ENCODE measurements around the gene STAM.
A peak's percentile ranks its signal among the peaks of the same experiment; 100 is the strongest.

The STAM gene

DNA sequence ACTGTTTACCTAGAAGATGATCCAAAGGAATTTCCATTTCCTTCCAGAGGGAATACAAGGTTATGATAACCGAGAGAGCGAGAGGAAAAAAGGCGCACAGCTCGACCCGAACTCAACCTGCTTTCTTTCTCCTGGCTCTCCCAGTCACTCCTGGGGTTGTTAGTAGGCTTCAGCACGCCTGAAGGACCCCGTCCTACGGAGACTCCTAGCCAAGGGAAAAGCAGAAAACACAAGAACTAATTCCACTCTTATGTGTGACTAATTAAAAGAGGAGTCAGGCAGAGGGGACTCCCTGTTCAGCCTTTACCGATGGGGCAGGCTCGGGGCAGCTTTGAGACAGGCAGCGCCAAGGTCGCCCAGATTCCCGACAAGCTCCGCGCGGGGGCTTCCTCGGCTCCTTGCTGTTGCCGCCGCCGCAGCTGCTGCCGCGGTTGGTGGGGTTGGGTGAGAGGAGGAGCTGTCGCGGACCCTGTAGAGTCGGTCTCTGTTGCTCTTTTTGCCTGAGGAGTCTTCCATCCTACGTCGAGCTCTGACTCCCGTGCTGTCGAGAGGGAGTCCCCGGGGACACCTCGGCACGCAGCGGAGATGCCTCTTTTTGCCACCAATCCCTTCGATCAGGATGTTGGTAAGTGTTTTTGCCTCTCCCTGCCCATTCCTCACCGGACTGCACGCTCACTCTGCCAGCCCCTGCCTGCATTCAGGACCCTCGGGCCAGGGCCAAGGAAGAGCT lies at the start of gene STAM:
Gene STAM (plus strand): TSS at position 397 of the 730 bp plus-strand sequence. CDS start 189 bp downstream, at position 586.
- H3K9me3 ChIP-seq (ENCODE audit: low read length) = no peaks in the 10 kb centered on the region
- no peaks in the 10 kb centered on the region for H3K36me3 ChIP-seq (ENCODE audit: insufficient read depth, low read length)
- no peaks in the 10 kb centered on the region for H3K27me3 ChIP-seq (ENCODE audit: control insufficient read depth in 1 of 2, insufficient read depth in 2 of 2, low read length in 2 of 2)
- peak within 1 kb of the TSS; percentile 98 for H3K9ac ChIP-seq (ENCODE audit: low read length)
- H3K4me3 ChIP-seq (ENCODE audit: low read depth in 1 of 2, low read length in 2 of 2) = peak within 1 kb of the TSS; percentile 77 to 97
- peaks cover 32% of the 10 kb centered on the region for H3K4me1 ChIP-seq (ENCODE audit: insufficient read depth, low read length)
- peak within 1 kb of the TSS; percentile 94 for H3K27ac ChIP-seq (ENCODE audit: low read depth, low read length)

DNA sequence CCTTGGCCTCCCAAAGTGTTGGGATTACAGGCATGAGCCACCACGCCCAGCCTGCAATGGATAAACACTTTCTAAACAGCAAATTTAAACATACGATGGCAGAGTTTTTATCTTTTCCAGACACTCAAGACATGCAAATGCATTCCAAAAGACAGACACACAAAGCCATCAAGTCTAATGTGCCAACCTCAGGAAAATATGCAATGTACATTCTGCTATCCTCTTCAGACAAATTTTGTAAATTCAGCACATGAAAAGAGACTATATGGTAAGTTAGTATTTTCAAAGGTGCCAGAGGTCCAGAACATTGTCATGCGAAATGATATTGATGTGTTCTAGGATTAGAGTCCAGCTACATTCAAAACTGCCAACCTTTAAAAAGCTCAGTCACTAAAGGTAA lies 46.6 kb upstream of the STAM start:
- H3K27me3 ChIP-seq (ENCODE audit: control insufficient read depth in 1 of 2, insufficient read depth in 2 of 2, low read length in 2 of 2) = no peaks in the 10 kb centered on the region
- peaks cover 11% of the 10 kb centered on the region for H3K36me3 ChIP-seq (ENCODE audit: insufficient read depth, low read length)

DNA sequence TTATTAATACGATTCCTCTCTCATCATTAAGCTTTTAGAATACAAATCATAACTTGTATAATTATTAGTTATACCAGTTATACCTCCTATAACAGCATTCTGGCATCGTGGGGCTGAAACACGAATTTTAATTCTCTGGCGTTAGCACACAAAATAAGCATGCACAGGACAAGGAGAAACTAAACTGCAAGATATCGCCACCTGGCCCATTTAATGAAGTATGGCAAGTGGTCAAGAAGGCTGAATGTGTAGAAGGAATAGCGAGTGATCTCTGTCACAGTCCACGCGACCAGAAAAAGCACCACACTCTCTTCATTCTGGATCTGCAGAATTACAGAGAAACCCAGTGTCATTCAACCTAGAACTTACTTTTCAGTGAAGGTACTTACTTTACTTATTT lies 44.9 kb upstream of the STAM start:
- H3K4me1 ChIP-seq (ENCODE audit: insufficient read depth, low read length) = no peaks in the 10 kb centered on the region
- H3K27ac ChIP-seq (ENCODE audit: low read depth, low read length) = no peak overlapping the region
- no peak overlapping the region for H3K4me3 ChIP-seq (ENCODE audit: low read depth in 1 of 2, low read length in 2 of 2)
- H3K9me3 ChIP-seq (ENCODE audit: low read length) = no peaks in the 10 kb centered on the region
- H3K9ac ChIP-seq (ENCODE audit: low read length) = no peak overlapping the region
- H3K36me3 ChIP-seq (ENCODE audit: insufficient read depth, low read length) = peaks cover 5% of the 10 kb centered on the region
- H3K27me3 ChIP-seq (ENCODE audit: control insufficient read depth in 1 of 2, insufficient read depth in 2 of 2, low read length in 2 of 2) = no peaks in the 10 kb centered on the region

More for the DNA sequence above, 46.6 kb upstream of the STAM start:
- Histone ChIP-seq H3K9ac (ENCODE audit: low read length) (no peak overlapping the region), H3K4me1 (ENCODE audit: insufficient read depth, low read length) (no peaks in the 10 kb centered on the region), H3K9me3 (ENCODE audit: low read length) (no peaks in the 10 kb centered on the region), H3K4me3 (ENCODE audit: low read depth in 1 of 2, low read length in 2 of 2) (no peak overlapping the region), H3K27ac (ENCODE audit: low read depth, low read length) (no peak overlapping the region)

DNA sequence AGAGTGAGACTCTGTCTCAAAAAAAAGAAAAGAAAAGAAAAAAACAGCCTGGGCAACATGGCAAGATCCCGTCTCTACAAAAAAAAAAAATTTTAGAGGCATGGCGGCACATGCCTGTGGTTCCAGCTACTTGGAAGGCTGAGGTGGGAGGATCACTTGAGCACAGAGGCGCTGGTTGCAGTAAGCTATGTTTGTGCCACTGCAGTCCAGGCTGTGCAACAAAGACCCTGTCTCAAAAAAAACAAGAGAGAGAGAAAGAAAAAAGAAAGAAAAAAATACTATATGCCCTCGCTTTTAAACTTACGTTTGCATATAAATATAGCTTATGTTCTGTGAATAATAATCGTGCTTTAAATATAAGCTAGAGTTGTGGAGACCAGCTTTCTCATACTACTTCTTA lies 38.0 kb upstream of the STAM start:
- Histone ChIP-seq H3K36me3 (ENCODE audit: insufficient read depth, low read length) (peaks cover 5% of the 10 kb centered on the region), H3K4me1 (ENCODE audit: insufficient read depth, low read length) (peaks cover 8% of the 10 kb centered on the region), H3K9me3 (ENCODE audit: low read length) (no peaks in the 10 kb centered on the region), H3K27me3 (ENCODE audit: control insufficient read depth in 1 of 2, insufficient read depth in 2 of 2, low read length in 2 of 2) (no peaks in the 10 kb centered on the region), H3K4me3 (ENCODE audit: low read depth in 1 of 2, low read length in 2 of 2) (no peak overlapping the region), H3K9ac (ENCODE audit: low read length) (no peak overlapping the region), H3K27ac (ENCODE audit: low read depth, low read length) (no peak overlapping the region)

DNA sequence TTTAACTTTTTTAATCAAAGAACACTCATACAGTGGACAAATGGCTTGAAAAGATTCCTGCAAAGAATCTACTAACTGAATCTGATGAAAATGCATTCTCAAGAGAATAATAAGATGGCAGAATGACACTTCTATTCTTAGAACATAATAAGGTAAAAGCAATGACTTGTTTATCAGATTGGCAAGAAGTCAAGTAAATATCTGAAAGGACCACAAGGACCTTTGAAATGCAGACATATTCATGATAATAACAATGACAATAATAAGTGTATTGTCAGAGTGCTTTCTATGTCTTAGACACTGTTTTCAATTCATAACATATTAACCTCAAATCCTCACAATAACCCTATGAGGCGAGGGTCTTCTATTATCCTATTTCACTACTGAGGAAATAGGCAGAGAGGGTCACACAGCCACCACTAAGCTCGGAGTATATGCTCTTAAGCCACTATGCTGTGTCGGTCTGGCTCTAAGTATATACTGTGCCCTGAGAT lies 37.4 kb upstream of the STAM start:
- Histone ChIP-seq H3K4me3 (ENCODE audit: low read depth in 1 of 2, low read length in 2 of 2) (no peak overlapping the region), H3K9ac (ENCODE audit: low read length) (no peak overlapping the region), H3K27me3 (ENCODE audit: control insufficient read depth in 1 of 2, insufficient read depth in 2 of 2, low read length in 2 of 2) (no peaks in the 10 kb centered on the region)

DNA sequence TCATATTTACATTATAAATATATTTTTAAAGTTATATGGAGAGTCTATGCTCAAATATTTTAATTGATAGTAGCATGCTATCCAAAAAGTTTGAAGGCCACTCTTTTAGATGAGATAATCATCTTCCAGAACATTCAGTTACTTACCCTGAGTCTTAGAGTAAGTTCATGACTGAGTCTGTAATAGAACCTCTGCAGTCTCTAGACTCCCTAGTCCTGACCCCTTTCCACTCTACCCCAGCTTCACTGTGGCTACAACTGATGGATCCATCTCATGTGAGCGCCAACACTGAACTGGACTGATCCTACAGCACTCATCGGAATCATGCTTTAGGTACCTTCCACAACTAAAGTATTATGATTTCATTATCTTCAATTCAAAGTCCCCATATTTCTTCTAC lies 36.9 kb upstream of the STAM start:
- H3K9ac ChIP-seq (ENCODE audit: low read length) = no peak overlapping the region
- H3K36me3 ChIP-seq (ENCODE audit: insufficient read depth, low read length) = no peaks in the 10 kb centered on the region
- peaks cover 8% of the 10 kb centered on the region for H3K4me1 ChIP-seq (ENCODE audit: insufficient read depth, low read length)
- H3K27me3 ChIP-seq (ENCODE audit: control insufficient read depth in 1 of 2, insufficient read depth in 2 of 2, low read length in 2 of 2) = no peaks in the 10 kb centered on the region
- H3K27ac ChIP-seq (ENCODE audit: low read depth, low read length) = no peak overlapping the region
- H3K4me3 ChIP-seq (ENCODE audit: low read depth in 1 of 2, low read length in 2 of 2) = no peak overlapping the region
- H3K9me3 ChIP-seq (ENCODE audit: low read length) = no peaks in the 10 kb centered on the region

More for the DNA sequence above, 37.4 kb upstream of the STAM start:
- Histone ChIP-seq H3K27ac (ENCODE audit: low read depth, low read length) (no peak overlapping the region), H3K9me3 (ENCODE audit: low read length) (no peaks in the 10 kb centered on the region), H3K36me3 (ENCODE audit: insufficient read depth, low read length) (peaks cover 2% of the 10 kb centered on the region), H3K4me1 (ENCODE audit: insufficient read depth, low read length) (peaks cover 8% of the 10 kb centered on the region)

DNA sequence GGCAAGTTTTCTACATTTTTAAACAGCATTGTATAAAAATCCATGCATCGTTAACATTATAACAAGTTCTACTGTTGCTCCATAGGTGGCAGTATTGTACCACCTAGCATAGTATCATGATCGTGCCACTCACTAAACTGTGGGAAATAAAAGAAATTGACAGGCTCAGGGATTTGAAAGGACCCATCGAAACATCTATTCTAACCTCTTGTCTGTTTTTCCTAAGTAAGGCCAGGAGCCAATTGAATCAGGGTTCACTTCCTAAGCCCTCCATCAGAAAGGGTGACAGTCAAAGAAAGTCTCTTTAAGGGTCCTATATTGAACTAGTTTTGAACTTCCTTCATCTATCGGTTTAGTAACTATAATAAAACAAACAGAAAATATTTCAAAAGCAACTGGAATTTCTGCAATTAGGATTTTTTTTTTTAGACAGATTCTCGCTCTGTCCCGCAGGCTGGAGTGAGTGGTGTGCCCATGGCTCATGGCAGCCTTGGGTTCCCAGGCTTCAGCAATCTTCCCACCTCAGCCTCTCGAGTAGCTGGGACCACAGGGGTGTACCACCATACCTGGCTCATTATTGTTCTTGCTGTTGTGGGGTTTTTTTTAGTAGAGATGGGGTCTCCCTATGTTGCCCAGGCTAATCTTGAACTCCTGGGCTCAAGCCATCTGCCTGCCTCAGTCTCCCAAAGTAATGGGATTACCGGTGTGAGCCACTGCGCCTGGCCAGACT lies 36.2 kb upstream of the STAM start:
- no peaks in the 10 kb centered on the region for H3K36me3 ChIP-seq (ENCODE audit: insufficient read depth, low read length)
- H3K4me3 ChIP-seq (ENCODE audit: low read depth in 1 of 2, low read length in 2 of 2) = no peak overlapping the region
- H3K4me1 ChIP-seq (ENCODE audit: insufficient read depth, low read length) = peaks cover 8% of the 10 kb centered on the region
- no peak overlapping the region for H3K9ac ChIP-seq (ENCODE audit: low read length)
- no peaks in the 10 kb centered on the region for H3K27me3 ChIP-seq (ENCODE audit: control insufficient read depth in 1 of 2, insufficient read depth in 2 of 2, low read length in 2 of 2)
- H3K27ac ChIP-seq (ENCODE audit: low read depth, low read length) = no peak overlapping the region
- H3K9me3 ChIP-seq (ENCODE audit: low read length) = no peaks in the 10 kb centered on the region

DNA sequence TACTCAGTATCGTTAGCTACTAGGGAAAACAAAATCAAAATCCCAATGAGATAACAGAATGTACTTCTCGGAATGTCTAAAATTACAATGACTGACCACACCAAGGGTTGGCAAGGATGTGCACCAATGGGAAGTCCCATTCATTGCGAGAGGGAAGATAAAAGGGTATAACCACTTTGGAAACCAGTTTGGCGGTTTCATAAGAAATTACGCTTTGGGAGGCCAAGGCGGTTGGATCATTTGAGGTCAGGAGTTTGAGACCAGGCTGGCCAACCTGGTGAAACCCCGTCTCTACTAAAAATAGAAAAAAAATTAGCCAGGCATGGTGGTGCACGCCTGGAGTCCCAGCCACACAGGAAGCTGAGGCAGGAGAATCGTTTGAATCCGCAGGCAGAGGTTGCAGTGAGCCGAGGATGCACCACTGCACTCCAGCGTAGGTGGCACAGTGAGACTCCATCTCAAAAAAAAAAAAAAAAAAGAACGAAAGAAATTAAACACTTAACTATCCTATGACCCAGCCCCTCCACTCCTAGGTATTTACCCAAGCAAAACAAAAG lies 34.4 kb upstream of the STAM start:
- H3K4me1 ChIP-seq (ENCODE audit: insufficient read depth, low read length) = peaks cover 8% of the 10 kb centered on the region
- H3K36me3 ChIP-seq (ENCODE audit: insufficient read depth, low read length) = no peaks in the 10 kb centered on the region
- H3K9ac ChIP-seq (ENCODE audit: low read length) = no peak overlapping the region
- no peak overlapping the region for H3K27ac ChIP-seq (ENCODE audit: low read depth, low read length)
- no peak overlapping the region for H3K4me3 ChIP-seq (ENCODE audit: low read depth in 1 of 2, low read length in 2 of 2)
- no peaks in the 10 kb centered on the region for H3K27me3 ChIP-seq (ENCODE audit: control insufficient read depth in 1 of 2, insufficient read depth in 2 of 2, low read length in 2 of 2)
- H3K9me3 ChIP-seq (ENCODE audit: low read length) = no peaks in the 10 kb centered on the region

DNA sequence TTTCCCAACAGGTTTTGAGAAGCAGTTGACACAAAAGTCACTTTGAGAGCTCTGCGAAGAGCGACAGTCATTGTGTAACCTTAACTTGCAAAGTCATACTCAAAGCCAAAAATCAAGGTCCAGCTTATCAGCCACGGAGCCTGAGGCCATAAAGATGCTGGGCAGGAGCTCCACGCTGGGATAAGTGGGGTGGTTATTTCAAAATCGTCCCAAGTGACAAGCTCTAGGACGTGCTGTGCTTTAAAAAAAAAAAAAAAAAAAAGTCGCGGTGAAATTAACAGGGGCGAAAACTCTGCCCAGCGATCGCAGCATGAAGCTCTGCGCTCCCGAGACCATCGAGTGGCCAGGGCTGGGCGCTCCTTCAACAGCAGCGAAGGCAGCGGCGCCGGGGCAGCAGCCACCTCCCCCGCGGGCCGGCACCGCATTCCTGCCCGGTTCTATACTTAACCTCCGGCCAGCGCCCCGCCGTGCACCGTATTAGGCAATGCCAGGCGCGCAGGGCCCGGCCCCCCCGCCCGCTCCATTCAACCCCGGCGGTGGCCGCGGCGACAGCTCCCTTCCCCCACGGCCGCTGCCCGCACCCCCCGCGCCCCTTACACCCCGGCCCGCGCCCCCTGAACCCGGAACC lies 27.4 kb upstream of the STAM start:
- Histone ChIP-seq H3K27me3 (ENCODE audit: control insufficient read depth in 1 of 2, insufficient read depth in 2 of 2, low read length in 2 of 2) (no peaks in the 10 kb centered on the region), H3K36me3 (ENCODE audit: insufficient read depth, low read length) (no peaks in the 10 kb centered on the region), H3K9ac (ENCODE audit: low read length) (no peak overlapping the region), H3K9me3 (ENCODE audit: low read length) (no peaks in the 10 kb centered on the region), H3K4me3 (ENCODE audit: low read depth in 1 of 2, low read length in 2 of 2) (peak overlapping the region; percentile 80 to 84), H3K4me1 (ENCODE audit: insufficient read depth, low read length) (peaks cover 3% of the 10 kb centered on the region), H3K27ac (ENCODE audit: low read depth, low read length) (peak overlapping the region; percentile 91)

DNA sequence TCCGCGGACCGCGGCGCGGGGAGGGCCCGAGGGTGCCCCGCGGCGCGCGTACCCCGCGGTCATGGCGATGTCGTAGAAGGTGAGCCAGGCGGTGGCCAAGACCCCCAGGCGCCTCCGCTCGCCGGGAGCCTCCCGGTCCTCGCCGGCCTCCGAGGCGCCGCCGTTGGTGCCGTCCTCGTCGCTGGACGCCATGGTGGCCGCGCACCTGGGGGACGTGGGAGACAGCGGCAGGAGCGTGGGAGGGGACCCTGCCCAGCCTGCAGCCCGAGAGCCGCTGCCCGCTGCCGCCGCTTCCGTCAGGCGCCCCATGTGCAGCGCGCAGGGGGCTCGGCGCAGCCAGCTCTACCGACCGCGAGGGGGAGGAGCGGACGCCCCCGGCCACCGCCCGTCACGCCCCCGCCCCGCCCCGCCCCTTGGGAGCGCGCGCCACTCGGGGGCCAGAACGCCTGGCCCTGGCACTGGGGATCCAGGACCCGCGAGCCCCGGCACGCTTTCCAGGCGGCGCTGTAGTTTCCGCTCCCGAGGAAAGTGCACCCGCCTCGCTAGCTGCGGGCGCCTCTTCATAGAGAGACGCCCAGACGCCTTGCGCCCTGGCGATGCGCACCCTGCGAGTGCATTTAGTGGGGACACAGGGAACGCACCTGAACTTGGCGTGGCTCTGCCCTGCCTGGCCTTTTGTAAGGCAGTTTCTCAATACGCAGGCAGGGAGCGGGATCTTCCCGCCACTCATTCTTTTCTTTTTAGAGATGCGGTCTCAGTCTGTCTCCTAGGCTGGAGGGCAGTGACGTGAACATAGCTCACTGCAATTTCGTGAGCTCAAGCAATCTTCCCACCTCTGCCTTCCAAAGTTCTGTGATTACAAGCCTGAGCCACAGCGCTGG lies 26.7 kb upstream of the STAM start, which contains the start of gene HACD1:
Gene HACD1 (minus strand): TSS at position 344 of the 881 bp plus-strand sequence. CDS start 35 bp downstream, at position 309.
- H3K27me3 ChIP-seq (ENCODE audit: control insufficient read depth in 1 of 2, insufficient read depth in 2 of 2, low read length in 2 of 2) = no peaks in the 10 kb centered on the region
- peaks cover 3% of the 10 kb centered on the region for H3K4me1 ChIP-seq (ENCODE audit: insufficient read depth, low read length)
- H3K4me3 ChIP-seq (ENCODE audit: low read depth in 1 of 2, low read length in 2 of 2) = peak within 1 kb of the TSS; percentile 80 to 84
- no peak within 1 kb of the TSS for H3K9ac ChIP-seq (ENCODE audit: low read length)
- peak within 1 kb of the TSS; percentile 91 for H3K27ac ChIP-seq (ENCODE audit: low read depth, low read length)
- H3K9me3 ChIP-seq (ENCODE audit: low read length) = no peaks in the 10 kb centered on the region
- no peaks in the 10 kb centered on the region for H3K36me3 ChIP-seq (ENCODE audit: insufficient read depth, low read length)

Data from muscle layer of colon (tissue), 2 donors.